SK-N-SH (cell line): ENCODE measurements around the gene DRGX.

Experiments
- ELF1 ChIP-seq: IDR thresholded peaks from 2 replicates; pipeline ENCODE4 v1.4.0; 2012
- EP300 ChIP-seq, 2 experiments: IDR thresholded peaks; 2 replicates each; pipeline versions ENCODE4 v1.4.0 to v1.6.1; 2012; ENCODE audit warnings: borderline replicate concordance in 1 of 2, low read depth in 1 of 2, low read length in 1 of 2
- EZH2phosphoT487 ChIP-seq: fragments of 200-600 bp; sonication (generic); IDR thresholded peaks from 2 replicates; pipeline ENCODE4 v1.6.1; 2017; ENCODE audit warnings: low read depth, mixed run types, mild to moderate bottlenecking, antibody characterized with exemption, moderate library complexity, borderline replicate concordance
- MEF2A ChIP-seq: IDR thresholded peaks from 2 replicates; pipeline ENCODE4 v1.4.0; 2012; ENCODE audit warnings: low read depth, borderline replicate concordance
- NFIC ChIP-seq: IDR thresholded peaks from 2 replicates; pipeline ENCODE4 v1.4.0; 2012; ENCODE audit warnings: borderline replicate concordance
- POLR2AphosphoS5 ChIP-seq: IDR thresholded peaks from 2 replicates; pipeline ENCODE4 v1.6.1; 2012; ENCODE audit warnings: low read depth, low read length
- RAD21 ChIP-seq: IDR thresholded peaks from 2 replicates; pipeline ENCODE4 v1.6.1; 2012; ENCODE audit warnings: mild to moderate bottlenecking, low read length
- RCOR1 ChIP-seq: fragments of 150-350 bp; IDR thresholded peaks from 2 replicates; pipeline ENCODE4 v1.6.1; 2017; ENCODE audit warnings: antibody characterized with exemption, low read length
- RFX5 ChIP-seq: IDR thresholded peaks from 2 replicates; pipeline ENCODE4 v1.6.1; 2012; ENCODE audit warnings: mild to moderate bottlenecking, improper control_type of control experiment, low read length
- TF ChIP-seq, protein P1 (sequence below): IDR thresholded peaks from 2 replicates; pipeline ENCODE4 v1.6.1; 2012; ENCODE audit warnings: mild to moderate bottlenecking, low read depth, low read length, moderate library complexity
- TF ChIP-seq, protein P2 (sequence below): fragments of 200-600 bp; sonication (generic); IDR thresholded peaks from 2 replicates; pipeline ENCODE4 v1.6.1; 2017; ENCODE audit warnings: antibody characterized with exemption, mild to moderate bottlenecking, moderate library complexity
- TF ChIP-seq, protein P3 (sequence below): IDR thresholded peaks from 2 replicates; pipeline ENCODE4 v1.4.0; 2012; ENCODE audit warnings: low read depth, borderline replicate concordance
- TF ChIP-seq, protein P4 (sequence below): fragments of 150-350 bp; IDR thresholded peaks from 2 replicates; pipeline ENCODE4 v1.6.1; 2016; ENCODE audit warnings: mild to moderate bottlenecking, low read depth, low read length
- TF ChIP-seq, protein P5 (sequence below): IDR thresholded peaks from 2 replicates; pipeline ENCODE4; 2012

DNA sequence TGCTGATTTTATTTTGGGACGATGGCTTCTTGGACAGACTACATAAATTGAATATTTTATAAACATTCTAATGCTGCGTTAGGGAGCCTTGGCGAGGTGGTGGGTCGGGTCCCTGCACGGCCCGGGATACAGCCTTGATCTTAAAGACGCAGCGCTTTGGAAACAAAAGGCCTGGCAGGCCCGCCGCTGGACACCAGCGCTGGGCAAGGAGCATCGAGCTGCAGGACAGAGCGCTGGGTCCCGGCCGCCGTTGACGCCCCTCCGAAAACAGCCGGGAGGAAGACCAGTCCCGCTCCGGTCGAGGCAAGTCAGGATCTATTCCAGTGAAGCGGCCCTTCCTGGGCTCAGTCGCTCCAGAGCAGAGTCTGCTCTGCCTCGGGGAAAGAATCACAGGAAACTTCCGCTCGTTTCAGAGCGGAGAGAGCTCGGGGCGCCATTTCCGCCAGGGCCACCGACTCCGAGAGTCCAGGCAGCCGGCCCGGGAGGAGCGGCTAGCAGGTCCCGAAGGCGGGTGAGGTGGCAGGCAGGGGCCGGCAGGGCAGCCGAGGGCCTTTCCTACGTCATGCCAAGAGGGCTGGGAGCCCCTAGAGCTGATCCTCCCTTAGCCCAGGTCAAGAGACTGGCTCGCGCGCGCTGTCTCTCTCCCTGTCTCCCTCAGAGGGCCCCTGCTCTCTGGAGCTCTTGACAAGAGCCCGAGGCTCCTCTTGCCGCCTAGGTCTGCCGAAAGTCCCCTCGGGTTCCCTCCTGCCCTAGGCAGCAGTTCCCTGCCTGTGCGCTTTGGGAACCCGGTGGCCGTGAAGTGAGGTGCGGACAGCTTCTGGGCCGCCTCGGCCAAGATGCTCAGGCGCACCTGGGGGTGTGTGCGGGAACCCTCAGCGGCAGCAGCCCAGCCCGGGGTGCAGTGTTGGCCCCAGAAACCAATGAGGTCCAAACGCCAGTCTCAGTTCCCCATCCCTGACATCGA is 1.4 kb upstream of the DRGX start:
- no peak for TF ChIP-seq NFIC
- TF ChIP-seq, protein P1, sequence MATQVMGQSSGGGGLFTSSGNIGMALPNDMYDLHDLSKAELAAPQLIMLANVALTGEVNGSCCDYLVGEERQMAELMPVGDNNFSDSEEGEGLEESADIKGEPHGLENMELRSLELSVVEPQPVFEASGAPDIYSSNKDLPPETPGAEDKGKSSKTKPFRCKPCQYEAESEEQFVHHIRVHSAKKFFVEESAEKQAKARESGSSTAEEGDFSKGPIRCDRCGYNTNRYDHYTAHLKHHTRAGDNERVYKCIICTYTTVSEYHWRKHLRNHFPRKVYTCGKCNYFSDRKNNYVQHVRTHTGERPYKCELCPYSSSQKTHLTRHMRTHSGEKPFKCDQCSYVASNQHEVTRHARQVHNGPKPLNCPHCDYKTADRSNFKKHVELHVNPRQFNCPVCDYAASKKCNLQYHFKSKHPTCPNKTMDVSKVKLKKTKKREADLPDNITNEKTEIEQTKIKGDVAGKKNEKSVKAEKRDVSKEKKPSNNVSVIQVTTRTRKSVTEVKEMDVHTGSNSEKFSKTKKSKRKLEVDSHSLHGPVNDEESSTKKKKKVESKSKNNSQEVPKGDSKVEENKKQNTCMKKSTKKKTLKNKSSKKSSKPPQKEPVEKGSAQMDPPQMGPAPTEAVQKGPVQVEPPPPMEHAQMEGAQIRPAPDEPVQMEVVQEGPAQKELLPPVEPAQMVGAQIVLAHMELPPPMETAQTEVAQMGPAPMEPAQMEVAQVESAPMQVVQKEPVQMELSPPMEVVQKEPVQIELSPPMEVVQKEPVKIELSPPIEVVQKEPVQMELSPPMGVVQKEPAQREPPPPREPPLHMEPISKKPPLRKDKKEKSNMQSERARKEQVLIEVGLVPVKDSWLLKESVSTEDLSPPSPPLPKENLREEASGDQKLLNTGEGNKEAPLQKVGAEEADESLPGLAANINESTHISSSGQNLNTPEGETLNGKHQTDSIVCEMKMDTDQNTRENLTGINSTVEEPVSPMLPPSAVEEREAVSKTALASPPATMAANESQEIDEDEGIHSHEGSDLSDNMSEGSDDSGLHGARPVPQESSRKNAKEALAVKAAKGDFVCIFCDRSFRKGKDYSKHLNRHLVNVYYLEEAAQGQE = no peak
- no peak for TF ChIP-seq RAD21
- TF ChIP-seq, protein P2, sequence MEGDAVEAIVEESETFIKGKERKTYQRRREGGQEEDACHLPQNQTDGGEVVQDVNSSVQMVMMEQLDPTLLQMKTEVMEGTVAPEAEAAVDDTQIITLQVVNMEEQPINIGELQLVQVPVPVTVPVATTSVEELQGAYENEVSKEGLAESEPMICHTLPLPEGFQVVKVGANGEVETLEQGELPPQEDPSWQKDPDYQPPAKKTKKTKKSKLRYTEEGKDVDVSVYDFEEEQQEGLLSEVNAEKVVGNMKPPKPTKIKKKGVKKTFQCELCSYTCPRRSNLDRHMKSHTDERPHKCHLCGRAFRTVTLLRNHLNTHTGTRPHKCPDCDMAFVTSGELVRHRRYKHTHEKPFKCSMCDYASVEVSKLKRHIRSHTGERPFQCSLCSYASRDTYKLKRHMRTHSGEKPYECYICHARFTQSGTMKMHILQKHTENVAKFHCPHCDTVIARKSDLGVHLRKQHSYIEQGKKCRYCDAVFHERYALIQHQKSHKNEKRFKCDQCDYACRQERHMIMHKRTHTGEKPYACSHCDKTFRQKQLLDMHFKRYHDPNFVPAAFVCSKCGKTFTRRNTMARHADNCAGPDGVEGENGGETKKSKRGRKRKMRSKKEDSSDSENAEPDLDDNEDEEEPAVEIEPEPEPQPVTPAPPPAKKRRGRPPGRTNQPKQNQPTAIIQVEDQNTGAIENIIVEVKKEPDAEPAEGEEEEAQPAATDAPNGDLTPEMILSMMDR = no peak
- TF ChIP-seq MEF2A = no peak
- TF ChIP-seq EP300 (IDR thresholded peaks at IDR 0.05; ENCODE audit: borderline replicate concordance in 1 of 2, low read depth in 1 of 2, low read length in 1 of 2) = no peak
- TF ChIP-seq, protein P3, sequence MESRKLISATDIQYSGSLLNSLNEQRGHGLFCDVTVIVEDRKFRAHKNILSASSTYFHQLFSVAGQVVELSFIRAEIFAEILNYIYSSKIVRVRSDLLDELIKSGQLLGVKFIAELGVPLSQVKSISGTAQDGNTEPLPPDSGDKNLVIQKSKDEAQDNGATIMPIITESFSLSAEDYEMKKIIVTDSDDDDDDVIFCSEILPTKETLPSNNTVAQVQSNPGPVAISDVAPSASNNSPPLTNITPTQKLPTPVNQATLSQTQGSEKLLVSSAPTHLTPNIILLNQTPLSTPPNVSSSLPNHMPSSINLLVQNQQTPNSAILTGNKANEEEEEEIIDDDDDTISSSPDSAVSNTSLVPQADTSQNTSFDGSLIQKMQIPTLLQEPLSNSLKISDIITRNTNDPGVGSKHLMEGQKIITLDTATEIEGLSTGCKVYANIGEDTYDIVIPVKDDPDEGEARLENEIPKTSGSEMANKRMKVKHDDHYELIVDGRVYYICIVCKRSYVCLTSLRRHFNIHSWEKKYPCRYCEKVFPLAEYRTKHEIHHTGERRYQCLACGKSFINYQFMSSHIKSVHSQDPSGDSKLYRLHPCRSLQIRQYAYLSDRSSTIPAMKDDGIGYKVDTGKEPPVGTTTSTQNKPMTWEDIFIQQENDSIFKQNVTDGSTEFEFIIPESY = no peak
- TF ChIP-seq, protein P4, sequence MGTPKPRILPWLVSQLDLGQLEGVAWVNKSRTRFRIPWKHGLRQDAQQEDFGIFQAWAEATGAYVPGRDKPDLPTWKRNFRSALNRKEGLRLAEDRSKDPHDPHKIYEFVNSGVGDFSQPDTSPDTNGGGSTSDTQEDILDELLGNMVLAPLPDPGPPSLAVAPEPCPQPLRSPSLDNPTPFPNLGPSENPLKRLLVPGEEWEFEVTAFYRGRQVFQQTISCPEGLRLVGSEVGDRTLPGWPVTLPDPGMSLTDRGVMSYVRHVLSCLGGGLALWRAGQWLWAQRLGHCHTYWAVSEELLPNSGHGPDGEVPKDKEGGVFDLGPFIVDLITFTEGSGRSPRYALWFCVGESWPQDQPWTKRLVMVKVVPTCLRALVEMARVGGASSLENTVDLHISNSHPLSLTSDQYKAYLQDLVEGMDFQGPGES = no peak
- TF ChIP-seq RCOR1 = no peak
- TF ChIP-seq, protein P5, sequence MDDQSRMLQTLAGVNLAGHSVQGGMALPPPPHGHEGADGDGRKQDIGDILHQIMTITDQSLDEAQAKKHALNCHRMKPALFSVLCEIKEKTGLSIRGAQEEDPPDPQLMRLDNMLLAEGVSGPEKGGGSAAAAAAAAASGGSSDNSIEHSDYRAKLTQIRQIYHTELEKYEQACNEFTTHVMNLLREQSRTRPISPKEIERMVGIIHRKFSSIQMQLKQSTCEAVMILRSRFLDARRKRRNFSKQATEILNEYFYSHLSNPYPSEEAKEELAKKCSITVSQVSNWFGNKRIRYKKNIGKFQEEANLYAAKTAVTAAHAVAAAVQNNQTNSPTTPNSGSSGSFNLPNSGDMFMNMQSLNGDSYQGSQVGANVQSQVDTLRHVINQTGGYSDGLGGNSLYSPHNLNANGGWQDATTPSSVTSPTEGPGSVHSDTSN = no peak
- TF ChIP-seq RFX5 = no peak
- TF ChIP-seq EZH2phosphoT487 = no peak
- no peak for TF ChIP-seq POLR2AphosphoS5
- no peak for TF ChIP-seq ELF1
